ENCODE data around the gene NUDT2. TPM values are rescaled to one million over a fixed set of nuclear protein-coding genes. Genes with fewer than 3 reads are reported as not detected.
"Not testable (repeated sequence)": the region's sequence is repeated elsewhere in the genome, so short reads cannot be mapped to it uniquely, and the experiment has no call there.

The NUDT2 gene
- total RNA-seq, 1 donor from 2014 or later: 26.7 TPM

GRCh38 chr9:34334337-34334824 lies 5.0 kb downstream of the NUDT2 start:
- intact Hi-C loops (cut with micrococcal nuclease): loop anchor here (5.0 kb wide), 1 partner anchor 103 kb away; no protein-coding TSS in a partner anchor

- intact Hi-C loops (cut with micrococcal nuclease): loop anchor here (5.0 kb wide), 1 partner anchor 102 kb away; no protein-coding TSS in a partner anchor
Observed at GRCh38 chr9:34334916-34335315, 5.5 kb downstream of the NUDT2 start.

GRCh38 chr9:34335376-34335775 lies 6.0 kb downstream of the NUDT2 start:
- intact Hi-C loops (cut with micrococcal nuclease): no loop called here

GRCh38 chr9:34337403-34337802 lies 8.0 kb downstream of the NUDT2 start:
- intact Hi-C loops (cut with micrococcal nuclease): no loop called here

GRCh38 chr9:34338079-34338478 lies 8.7 kb downstream of the NUDT2 start:
- intact Hi-C loops (cut with micrococcal nuclease): not testable (repeated sequence)

GRCh38 chr9:34338665-34339385 lies 9.5 kb downstream of the NUDT2 start:
- intact Hi-C loops (cut with micrococcal nuclease): no loop called here

- intact Hi-C loops (cut with micrococcal nuclease): no loop called here
Observed at GRCh38 chr9:34341659-34342295, 12.4 kb downstream of the NUDT2 start.

- intact Hi-C loops (cut with micrococcal nuclease): no loop called here
Observed at GRCh38 chr9:34343090-34343489, 13.7 kb downstream of the NUDT2 start.

- intact Hi-C loops (cut with micrococcal nuclease): no loop called here
Observed at GRCh38 chr9:34343605-34344004, 14.2 kb downstream of the NUDT2 start.

- intact Hi-C loops (cut with micrococcal nuclease): no loop called here
Observed at GRCh38 chr9:34346873-34347799, 17.8 kb downstream of the NUDT2 start.

GRCh38 chr9:34347800-34348158 lies 18.4 kb downstream of the NUDT2 start:
- intact Hi-C loops (cut with micrococcal nuclease): no loop called here

- intact Hi-C loops (cut with micrococcal nuclease): no loop called here
Observed at GRCh38 chr9:34349324-34349723, 20.0 kb downstream of the NUDT2 start.

- intact Hi-C loops (cut with micrococcal nuclease): not testable (repeated sequence)
Observed at GRCh38 chr9:34352122-34352652, 22.8 kb downstream of the NUDT2 start.

- intact Hi-C loops (cut with micrococcal nuclease): not testable (repeated sequence)
Observed at GRCh38 chr9:34352957-34353356, 23.6 kb downstream of the NUDT2 start.

- intact Hi-C loops (cut with micrococcal nuclease): no loop called here
Observed at GRCh38 chr9:34362614-34363214, 33.3 kb downstream of the NUDT2 start.

- intact Hi-C loops (cut with micrococcal nuclease): no loop called here
Observed at GRCh38 chr9:34363619-34364351, 34.4 kb downstream of the NUDT2 start.

GRCh38 chr9:34365282-34365681 lies 35.9 kb downstream of the NUDT2 start:
- intact Hi-C loops (cut with micrococcal nuclease): no loop called here

GRCh38 chr9:34366365-34366764 lies 37.0 kb downstream of the NUDT2 start:
- intact Hi-C loops (cut with micrococcal nuclease): no loop called here

- intact Hi-C loops (cut with micrococcal nuclease): not testable (repeated sequence)
Observed at GRCh38 chr9:34367751-34368410, 38.5 kb downstream of the NUDT2 start.

GRCh38 chr9:34368796-34369195 lies 39.4 kb downstream of the NUDT2 start:
- intact Hi-C loops (cut with micrococcal nuclease): not testable (repeated sequence)

All from T-helper 1 cell treated with Interleukin-12 subunit alpha and Interleukin-12 subunit beta and Interleukin-4 antibody, amounts not matched to agents 30 ng/mL and 1 ng/mL, for 36 hours (primary cell).